ENCODE measurements around the gene NTF3. TPM values are rescaled to one million over a fixed set of nuclear protein-coding genes. Genes with fewer than 3 reads are reported as not detected.

The NTF3 gene
- total RNA-seq, 1 experiment from 2014 or later, result 1.7 TPM

DNA sequence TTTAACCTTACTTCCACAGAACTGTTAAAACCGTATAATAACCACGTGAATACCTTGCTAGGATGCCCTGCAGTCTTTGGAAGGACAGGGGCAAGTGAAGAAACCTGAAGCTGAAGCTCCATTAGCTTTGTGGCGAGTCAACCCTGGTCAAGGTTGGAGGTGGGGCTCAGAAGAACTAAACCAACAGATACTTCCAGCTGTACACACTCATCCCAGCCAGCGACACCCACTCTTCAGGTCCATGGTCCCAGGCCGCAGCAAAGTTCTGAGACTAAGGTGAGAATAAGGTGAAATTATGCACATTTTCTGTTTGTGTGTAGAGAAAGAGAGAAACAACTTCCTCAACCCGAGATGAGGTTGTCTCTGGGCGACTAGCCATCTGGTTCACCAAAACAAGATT, 77.6 kb downstream of the NTF3 start:
- H3K27me3 ChIP-seq (replicated peaks), result no peaks in the 10 kb centered on the region
- H3K27ac ChIP-seq, result no peak overlapping the region
- H3K4me3 ChIP-seq, result no peak overlapping the region
- H3K9me3 ChIP-seq (replicated peaks), result no peaks in the 10 kb centered on the region
- peak in 1 of 2 experiments; percentile 29 for DNase-seq (ENCODE audit: low read depth in 1 of 2, low spot score in 2 of 2)
- no peaks in the 10 kb centered on the region for H3K36me3 ChIP-seq
- H3K4me1 ChIP-seq (replicated peaks), result no peaks in the 10 kb centered on the region

DNA sequence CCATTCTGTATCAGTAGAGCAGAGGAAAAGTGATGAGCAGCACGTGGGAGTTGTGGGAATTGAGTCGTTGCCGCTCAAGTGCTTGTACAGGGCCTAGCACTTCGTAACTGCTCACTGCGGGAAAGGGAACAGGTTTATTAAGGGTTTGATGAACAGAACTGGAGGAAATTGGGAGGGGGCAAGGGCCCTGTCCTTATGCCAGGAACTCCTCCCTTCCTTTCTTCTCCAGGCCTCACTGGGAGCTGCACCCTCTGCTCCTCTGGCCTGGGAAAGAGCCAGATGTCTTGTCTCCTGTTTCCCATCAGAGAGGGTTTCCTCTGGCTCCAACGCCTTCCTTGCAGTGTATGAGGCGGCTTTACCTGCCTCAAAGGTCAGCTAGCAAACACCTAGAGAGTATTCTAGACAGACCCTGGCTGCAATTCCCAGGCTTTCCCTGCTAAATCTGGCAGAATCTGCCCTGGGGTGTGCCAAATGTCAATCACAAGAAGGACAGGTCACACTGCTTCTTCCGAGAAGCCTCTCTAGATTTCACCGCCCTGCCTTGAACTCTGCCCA, 78.4 kb downstream of the NTF3 start:
- DNase-seq (ENCODE audit: low read depth in 1 of 2, low spot score in 2 of 2), result peak in 1 of 2 experiments; percentile 32

DNA sequence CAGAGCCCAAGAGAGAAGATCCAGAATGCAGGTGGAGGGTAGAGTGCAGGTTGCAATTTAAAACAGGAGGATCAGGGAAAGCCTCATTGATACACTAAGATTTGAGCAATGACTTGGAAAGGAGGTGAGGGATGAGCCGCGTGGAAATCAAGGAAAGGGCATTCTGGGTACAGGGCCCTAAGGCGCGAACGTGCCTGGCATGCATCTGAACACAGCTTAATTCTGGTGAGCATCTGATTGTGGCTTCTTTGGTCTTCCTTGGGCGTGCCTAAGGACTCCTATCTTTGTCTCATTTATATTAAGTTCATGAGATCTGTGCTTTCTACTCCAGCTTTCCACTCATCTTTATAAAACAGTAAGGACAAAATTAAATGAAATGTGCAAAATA, 79.3 kb downstream of the NTF3 start:
- Histone ChIP-seq H3K27me3 (replicated peaks) (no peaks in the 10 kb centered on the region), H3K4me3 (no peak overlapping the region)

More for the DNA sequence above, 78.4 kb downstream of the NTF3 start:
- Histone ChIP-seq H3K4me1 (replicated peaks) (no peaks in the 10 kb centered on the region), H3K27me3 (replicated peaks) (no peaks in the 10 kb centered on the region), H3K36me3 (no peaks in the 10 kb centered on the region), H3K27ac (no peak overlapping the region), H3K9me3 (replicated peaks) (no peaks in the 10 kb centered on the region), H3K4me3 (no peak overlapping the region)

DNA sequence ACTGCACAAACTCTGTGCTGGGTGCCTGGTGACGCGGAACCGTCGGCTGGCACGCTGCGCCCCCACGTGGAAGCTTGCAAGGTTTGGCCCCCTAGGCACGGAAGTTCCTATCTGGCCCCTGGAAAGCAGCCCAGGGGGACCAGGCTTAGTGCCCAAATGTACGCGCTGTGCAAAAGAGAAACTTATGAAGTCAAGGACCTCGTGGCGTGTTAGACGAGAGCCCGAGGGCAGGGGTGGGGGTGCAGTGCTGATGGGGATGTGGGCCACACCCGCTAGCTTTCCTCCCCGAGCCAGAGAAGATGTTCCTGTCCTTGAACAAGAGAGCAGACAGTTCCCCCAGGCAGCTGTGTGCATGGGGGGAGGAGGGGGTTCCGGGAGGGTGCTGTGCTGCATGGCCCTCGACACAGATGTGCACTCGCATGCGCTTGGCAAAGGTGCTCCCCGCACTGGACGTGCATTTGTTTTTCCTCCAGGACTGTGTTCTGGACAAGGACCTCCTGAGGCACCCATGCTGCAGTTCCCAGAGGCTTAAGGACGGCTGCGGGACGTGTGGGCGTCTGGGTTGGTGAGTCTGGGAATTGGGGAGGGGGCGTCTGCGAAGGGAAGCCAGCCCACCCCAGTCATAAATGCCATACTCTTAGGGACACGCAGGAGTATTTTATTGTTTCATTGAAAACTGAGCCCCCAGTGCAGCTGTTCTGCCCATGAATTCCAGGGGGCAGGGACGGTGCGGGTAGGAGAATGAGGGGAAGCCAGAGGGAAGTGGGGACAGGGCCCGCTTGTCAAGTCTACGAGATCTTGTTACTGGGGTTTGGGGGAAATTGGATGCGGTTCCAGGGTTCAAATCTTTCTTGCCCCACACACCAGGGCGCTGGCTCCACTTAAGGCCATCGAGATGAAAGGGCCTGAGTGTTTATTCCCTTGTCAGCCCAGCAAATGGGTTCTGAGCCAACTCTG, 80.0 kb downstream of the NTF3 start:
- no peak overlapping the region for H3K4me3 ChIP-seq

More for the DNA sequence above, 79.3 kb downstream of the NTF3 start:
- DNase-seq (ENCODE audit: low read depth in 1 of 2, low spot score in 2 of 2), result peak in 1 of 2 experiments; percentile 13
- Histone ChIP-seq H3K27ac (no peak overlapping the region), H3K4me1 (replicated peaks) (no peaks in the 10 kb centered on the region), H3K36me3 (no peaks in the 10 kb centered on the region), H3K9me3 (replicated peaks) (no peaks in the 10 kb centered on the region)

DNA sequence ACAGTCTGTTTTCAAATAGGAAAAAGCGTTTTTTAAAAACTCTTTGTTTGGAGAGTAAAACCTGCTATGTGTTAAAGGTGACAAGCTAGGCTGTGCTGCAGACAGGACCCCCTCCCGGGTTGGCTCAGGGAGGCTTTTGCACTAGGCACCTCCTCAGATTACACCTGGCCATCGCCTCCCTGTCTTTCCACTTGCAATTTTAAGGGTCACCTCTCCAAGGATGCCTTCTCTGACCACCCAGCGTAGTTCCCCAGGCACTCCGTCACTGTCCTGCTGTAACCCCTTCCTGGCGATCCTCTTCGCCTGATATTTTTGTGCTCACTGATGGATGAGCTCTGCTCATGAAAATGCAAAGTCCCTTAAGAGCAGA, 80.7 kb downstream of the NTF3 start:
- Histone ChIP-seq H3K27ac (no peak overlapping the region), H3K27me3 (replicated peaks) (no peaks in the 10 kb centered on the region; the same call in 1 of the 2 replicates), H3K4me3 (no peak overlapping the region), H3K36me3 (no peaks in the 10 kb centered on the region), H3K4me1 (replicated peaks) (no peaks in the 10 kb centered on the region), H3K9me3 (replicated peaks) (no peaks in the 10 kb centered on the region)
- DNase-seq (ENCODE audit: low read depth in 1 of 2, low spot score in 2 of 2), result peak in 1 of 2 experiments; percentile 22

More for the DNA sequence above, 80.0 kb downstream of the NTF3 start:
- DNase-seq (ENCODE audit: low read depth in 1 of 2, low spot score in 2 of 2), result peak in 1 of 2 experiments; percentile 38
- no peaks in the 10 kb centered on the region for H3K36me3 ChIP-seq
- no peak overlapping the region for H3K27ac ChIP-seq
- H3K4me1 ChIP-seq (replicated peaks), result no peaks in the 10 kb centered on the region
- H3K27me3 ChIP-seq (replicated peaks), result no peaks in the 10 kb centered on the region
- no peaks in the 10 kb centered on the region for H3K9me3 ChIP-seq (replicated peaks)

DNA sequence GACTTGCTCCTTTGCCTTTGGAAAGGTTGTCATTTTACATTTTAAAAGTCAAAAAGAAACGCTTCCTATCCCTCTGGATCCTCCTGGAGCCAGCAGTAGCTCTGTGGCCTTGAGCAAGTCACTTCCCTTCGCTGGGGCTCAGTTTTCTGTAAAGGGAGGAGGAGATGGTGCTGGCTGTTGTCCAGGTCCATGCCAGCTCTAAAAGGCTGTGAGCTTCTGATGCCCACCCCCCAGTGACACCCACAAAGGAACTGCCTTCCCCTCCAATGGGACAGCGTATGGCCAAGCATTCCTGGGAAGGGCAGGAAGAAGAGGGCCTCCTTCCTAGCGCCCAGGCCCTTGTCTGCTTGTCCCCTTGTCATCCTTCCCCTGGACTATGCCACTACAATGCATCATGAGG, 81.5 kb downstream of the NTF3 start:
- no peak overlapping the region for H3K27ac ChIP-seq
- H3K36me3 ChIP-seq, result no peaks in the 10 kb centered on the region
- H3K4me1 ChIP-seq (replicated peaks), result no peaks in the 10 kb centered on the region
- H3K9me3 ChIP-seq (replicated peaks), result no peaks in the 10 kb centered on the region
- no peak overlapping the region for H3K4me3 ChIP-seq
- peak in 1 of 2 experiments; percentile 35 for DNase-seq (ENCODE audit: low read depth in 1 of 2, low spot score in 2 of 2)
- H3K27me3 ChIP-seq (replicated peaks), result no peaks in the 10 kb centered on the region; the same call in 1 of the 2 replicates

DNA sequence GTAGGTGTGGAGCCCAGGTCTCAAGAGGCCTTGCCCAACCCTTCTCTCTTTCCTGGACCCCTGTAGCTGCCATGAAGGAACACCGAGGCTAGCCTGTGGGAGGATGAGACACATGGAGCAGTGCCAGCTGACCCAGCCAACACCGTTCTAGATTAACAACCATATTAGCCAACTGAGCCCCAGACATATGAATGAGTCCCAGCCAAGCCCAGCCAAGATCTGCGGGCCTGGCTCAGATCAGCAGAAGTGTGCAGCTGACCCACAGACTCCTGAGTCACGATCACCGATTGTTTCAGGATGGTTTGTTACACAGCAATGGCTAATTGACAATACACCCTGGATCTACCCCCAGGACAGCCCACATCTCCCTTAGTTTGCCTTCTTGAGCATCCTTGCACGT, 82.1 kb downstream of the NTF3 start:
- peak in 1 of 2 experiments; percentile 35 for DNase-seq (ENCODE audit: low read depth in 1 of 2, low spot score in 2 of 2)
- no peak overlapping the region for H3K27ac ChIP-seq

DNA sequence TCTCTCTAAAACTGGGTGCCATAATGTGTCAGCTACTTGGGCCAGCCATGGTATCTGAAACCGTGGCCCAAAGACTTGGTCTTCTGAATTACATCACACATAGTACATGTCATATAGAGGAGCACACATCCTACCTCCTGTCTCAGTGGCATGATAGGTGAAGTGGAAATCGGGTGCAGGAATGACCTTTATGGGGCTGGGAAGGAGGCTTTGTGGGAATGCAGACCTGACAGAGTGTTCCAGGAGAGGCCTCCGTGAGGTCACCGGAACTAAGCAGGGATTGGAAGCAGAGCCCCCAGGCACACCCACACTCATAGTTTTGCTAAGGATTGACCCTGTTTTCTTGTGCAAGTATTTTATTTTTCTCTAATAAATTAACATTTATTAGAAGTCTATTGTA, 82.6 kb downstream of the NTF3 start:
- no peak overlapping the region for H3K4me3 ChIP-seq

More for the DNA sequence above, 82.1 kb downstream of the NTF3 start:
- H3K36me3 ChIP-seq, result no peaks in the 10 kb centered on the region
- no peaks in the 10 kb centered on the region for H3K4me1 ChIP-seq (replicated peaks)
- no peak overlapping the region for H3K4me3 ChIP-seq
- no peaks in the 10 kb centered on the region; the same call in 1 of the 2 replicates for H3K27me3 ChIP-seq (replicated peaks)
- H3K9me3 ChIP-seq (replicated peaks), result no peaks in the 10 kb centered on the region

DNA sequence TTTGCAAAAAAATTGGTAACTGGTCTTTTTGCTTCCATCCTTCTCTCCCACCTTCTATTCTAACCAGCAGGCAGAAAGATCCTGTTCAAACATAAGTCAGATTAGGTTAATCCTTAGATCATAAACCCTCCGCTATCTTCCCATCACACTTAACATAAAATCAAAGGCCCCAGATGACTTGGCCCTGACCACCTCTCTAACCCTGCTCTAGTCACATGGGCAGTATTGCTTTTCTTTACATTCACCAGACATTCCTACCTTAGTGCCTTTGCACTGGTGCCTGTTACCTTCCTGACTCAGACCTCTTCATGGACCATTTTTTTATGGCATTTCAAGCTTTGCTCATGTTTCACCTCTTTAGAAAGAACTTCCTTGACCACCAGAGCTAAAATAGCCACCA, 83.5 kb downstream of the NTF3 start:
- no peaks in the 10 kb centered on the region for H3K36me3 ChIP-seq
- DNase-seq (ENCODE audit: low read depth in 1 of 2, low spot score in 2 of 2), result peak in 1 of 2 experiments; percentile 18
- H3K4me3 ChIP-seq, result no peak overlapping the region
- no peaks in the 10 kb centered on the region; the same call in 1 of the 2 replicates for H3K27me3 ChIP-seq (replicated peaks)
- H3K27ac ChIP-seq, result no peak overlapping the region
- H3K4me1 ChIP-seq (replicated peaks), result no peaks in the 10 kb centered on the region
- no peaks in the 10 kb centered on the region for H3K9me3 ChIP-seq (replicated peaks)

More for the DNA sequence above, 82.6 kb downstream of the NTF3 start:
- Histone ChIP-seq H3K4me1 (replicated peaks) (no peaks in the 10 kb centered on the region), H3K27ac (no peak overlapping the region), H3K36me3 (no peaks in the 10 kb centered on the region), H3K9me3 (replicated peaks) (no peaks in the 10 kb centered on the region), H3K27me3 (replicated peaks) (no peaks in the 10 kb centered on the region; the same call in 1 of the 2 replicates)
- peak in 1 of 2 experiments; percentile 30 for DNase-seq (ENCODE audit: low read depth in 1 of 2, low spot score in 2 of 2)

DNA sequence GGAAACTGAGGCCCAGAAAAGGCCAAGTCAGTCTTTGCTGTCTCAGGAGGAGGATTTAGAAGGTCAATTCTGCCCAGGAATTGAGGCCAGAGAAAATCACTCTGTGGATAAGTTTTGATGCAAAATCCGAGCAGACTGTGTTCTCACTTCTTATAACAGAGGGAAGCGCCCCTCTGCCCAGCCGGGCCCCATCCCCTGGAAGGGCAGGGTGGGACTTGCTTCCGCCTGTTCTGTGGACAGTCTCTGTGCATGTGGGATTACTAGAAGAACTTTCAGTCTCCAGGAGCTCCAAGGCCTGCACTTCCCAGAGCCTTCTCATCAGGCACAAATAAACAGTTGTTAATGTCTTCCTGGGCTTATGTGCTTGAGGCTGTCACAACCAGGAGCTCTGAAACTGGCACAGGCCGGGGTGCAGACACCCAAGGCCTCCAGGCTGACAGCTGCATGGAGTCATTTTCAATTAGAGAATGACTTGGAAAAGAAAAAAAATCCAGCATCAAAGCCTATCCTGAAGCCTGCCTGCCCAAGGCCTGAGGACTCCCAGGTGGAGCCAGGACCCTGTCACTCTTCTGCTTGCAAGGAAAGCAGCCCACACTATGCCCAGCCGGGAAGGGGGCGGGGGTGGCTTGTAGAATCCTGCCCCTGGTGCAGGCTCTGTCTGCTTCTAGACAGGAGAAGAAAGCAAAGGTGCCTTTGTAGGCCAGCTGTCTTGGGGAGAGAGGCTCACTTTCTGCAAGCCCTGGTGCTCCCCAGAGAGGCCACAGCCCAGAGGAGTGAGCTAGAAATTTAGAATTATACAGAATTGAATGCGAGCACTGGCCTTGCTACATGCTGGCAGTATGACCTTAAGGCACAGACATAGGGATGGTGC, 84.7 kb downstream of the NTF3 start:
- H3K9me3 ChIP-seq (replicated peaks), result no peaks in the 10 kb centered on the region
- no peaks in the 10 kb centered on the region; the same call in 1 of the 2 replicates for H3K27me3 ChIP-seq (replicated peaks)
- no peak for DNase-seq (ENCODE audit: low read depth in 1 of 2, low spot score in 2 of 2)
- no peak overlapping the region for H3K27ac ChIP-seq
- H3K36me3 ChIP-seq, result no peaks in the 10 kb centered on the region
- no peaks in the 10 kb centered on the region for H3K4me1 ChIP-seq (replicated peaks)
- H3K4me3 ChIP-seq, result no peak overlapping the region

DNA sequence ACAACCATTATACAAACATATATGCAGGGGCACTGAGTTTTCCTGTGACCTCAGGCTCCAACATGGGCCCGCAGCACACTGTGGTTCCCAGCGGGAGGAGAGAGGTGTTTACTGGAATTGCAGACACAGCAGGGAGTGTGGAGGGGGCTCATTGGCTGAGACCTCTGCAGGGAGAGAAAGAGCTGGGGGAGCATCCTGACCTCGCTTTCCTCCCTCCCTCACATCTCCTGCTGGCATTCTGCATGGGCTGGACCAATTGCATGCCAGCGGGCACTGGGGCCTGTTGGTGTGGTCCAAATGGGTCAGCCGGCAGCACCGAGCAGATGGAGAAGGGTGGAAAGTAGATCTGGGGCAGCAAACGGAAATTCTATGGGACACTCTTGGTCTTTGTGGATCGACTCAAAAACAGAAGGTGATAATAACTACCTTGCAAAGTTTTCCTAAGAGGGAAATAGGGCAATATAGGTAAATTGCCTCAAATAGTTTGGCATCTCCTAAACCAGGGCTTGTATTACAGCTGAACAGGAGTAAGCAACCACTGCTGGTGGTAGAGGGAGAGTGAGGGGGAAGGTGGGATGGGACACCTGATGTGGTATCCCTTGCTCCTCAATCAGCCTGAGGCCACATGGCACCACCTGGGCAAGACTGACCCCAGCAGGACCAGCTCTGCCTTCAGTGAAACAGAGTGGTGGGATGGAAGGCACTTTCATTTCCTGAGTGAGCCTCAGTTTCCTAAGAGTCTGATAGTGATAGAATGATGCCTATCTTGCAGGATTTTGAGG, 86.9 kb downstream of the NTF3 start:
- Histone ChIP-seq H3K27ac (no peak overlapping the region), H3K4me3 (no peak overlapping the region), H3K36me3 (no peaks in the 10 kb centered on the region), H3K9me3 (replicated peaks) (no peaks in the 10 kb centered on the region), H3K27me3 (replicated peaks) (no peaks in the 10 kb centered on the region; the same call in 1 of the 2 replicates), H3K4me1 (replicated peaks) (no peaks in the 10 kb centered on the region)
- DNase-seq (ENCODE audit: low read depth in 1 of 2, low spot score in 2 of 2), result no peak

DNA sequence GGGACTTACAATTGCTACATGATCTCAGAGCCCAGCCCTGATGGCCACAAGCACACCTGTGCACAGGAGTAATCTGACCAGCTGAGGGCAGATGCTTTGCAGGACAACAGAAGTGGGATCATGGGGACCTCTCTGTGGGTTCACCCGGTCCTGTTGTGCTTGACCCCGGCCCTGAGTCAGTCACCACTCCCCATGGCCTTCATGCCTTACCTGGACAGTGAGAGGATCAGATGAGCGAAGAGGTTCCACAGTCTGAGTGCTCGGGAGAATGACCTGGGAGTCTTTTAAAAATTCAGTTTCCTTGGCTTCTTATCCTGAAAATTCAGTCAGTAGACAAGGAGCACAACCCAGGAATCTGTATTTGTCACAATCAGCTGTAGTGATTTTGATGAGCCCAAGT, 88.1 kb downstream of the NTF3 start:
- DNase-seq (ENCODE audit: low read depth in 1 of 2, low spot score in 2 of 2), result no peak
- H3K36me3 ChIP-seq, result no peaks in the 10 kb centered on the region
- no peak overlapping the region for H3K4me3 ChIP-seq
- H3K4me1 ChIP-seq (replicated peaks), result no peaks in the 10 kb centered on the region
- no peaks in the 10 kb centered on the region for H3K9me3 ChIP-seq (replicated peaks)
- no peak overlapping the region for H3K27ac ChIP-seq
- H3K27me3 ChIP-seq (replicated peaks), result no peaks in the 10 kb centered on the region; the same call in 1 of the 2 replicates

DNA sequence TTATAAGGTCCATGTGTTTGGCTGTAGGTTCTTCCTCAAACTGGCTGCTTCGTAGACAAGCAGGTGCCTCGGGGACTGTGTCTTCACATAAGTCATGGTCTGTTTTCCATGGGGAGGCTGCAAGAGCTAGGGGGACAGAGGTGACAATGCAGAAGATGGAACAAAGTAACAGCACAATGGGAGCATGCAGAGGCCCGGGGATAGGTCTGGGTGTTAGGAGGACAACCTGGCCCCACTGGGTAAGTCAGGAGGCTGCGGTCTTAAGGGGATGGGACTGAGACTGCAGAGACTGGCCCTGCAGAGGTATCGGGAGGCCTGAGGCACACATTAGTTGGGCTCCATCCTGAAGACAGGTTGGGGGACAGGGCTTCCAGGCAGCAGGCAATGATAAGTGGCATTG, 88.9 kb downstream of the NTF3 start:
- DNase-seq (ENCODE audit: low read depth in 1 of 2, low spot score in 2 of 2), result no peak
- Histone ChIP-seq H3K9me3 (replicated peaks) (no peaks in the 10 kb centered on the region), H3K27me3 (replicated peaks) (no peaks in the 10 kb centered on the region; the same call in 1 of the 2 replicates), H3K4me3 (no peak overlapping the region), H3K4me1 (replicated peaks) (no peaks in the 10 kb centered on the region), H3K36me3 (no peaks in the 10 kb centered on the region), H3K27ac (no peak overlapping the region)
